ENCODE data around the gene LOXL3. TPM values are rescaled to one million over a fixed set of nuclear protein-coding genes. Genes with fewer than 3 reads are reported as not detected.

The LOXL3 gene
- total RNA-seq, 2 donors from 2014 or later: 3.2 to 3.9 TPM

GRCh38 chr2:74501335-74502071 is 52.2 kb downstream of the LOXL3 start:
- TF ChIP-seq, protein P1, sequence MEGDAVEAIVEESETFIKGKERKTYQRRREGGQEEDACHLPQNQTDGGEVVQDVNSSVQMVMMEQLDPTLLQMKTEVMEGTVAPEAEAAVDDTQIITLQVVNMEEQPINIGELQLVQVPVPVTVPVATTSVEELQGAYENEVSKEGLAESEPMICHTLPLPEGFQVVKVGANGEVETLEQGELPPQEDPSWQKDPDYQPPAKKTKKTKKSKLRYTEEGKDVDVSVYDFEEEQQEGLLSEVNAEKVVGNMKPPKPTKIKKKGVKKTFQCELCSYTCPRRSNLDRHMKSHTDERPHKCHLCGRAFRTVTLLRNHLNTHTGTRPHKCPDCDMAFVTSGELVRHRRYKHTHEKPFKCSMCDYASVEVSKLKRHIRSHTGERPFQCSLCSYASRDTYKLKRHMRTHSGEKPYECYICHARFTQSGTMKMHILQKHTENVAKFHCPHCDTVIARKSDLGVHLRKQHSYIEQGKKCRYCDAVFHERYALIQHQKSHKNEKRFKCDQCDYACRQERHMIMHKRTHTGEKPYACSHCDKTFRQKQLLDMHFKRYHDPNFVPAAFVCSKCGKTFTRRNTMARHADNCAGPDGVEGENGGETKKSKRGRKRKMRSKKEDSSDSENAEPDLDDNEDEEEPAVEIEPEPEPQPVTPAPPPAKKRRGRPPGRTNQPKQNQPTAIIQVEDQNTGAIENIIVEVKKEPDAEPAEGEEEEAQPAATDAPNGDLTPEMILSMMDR (IDR thresholded peaks at IDR 0.05): no peak
- peaks cover 14% of the 10 kb centered on the region for H3K36me3 ChIP-seq
- H3K27ac ChIP-seq: no peak overlapping the region
- H3K4me1 ChIP-seq: peaks cover 0 to 77% of the 10 kb centered on the region in 2 donors
- DNase-seq (ENCODE audit: low spot score): no peak
- peaks cover 18 to 21% of the 10 kb centered on the region in 2 donors for H3K27me3 ChIP-seq
- no peaks in the 10 kb centered on the region for H3K9me3 ChIP-seq
- peak overlapping the region in 1 of 2 donors; percentile 62 for H3K4me3 ChIP-seq

DNA sequence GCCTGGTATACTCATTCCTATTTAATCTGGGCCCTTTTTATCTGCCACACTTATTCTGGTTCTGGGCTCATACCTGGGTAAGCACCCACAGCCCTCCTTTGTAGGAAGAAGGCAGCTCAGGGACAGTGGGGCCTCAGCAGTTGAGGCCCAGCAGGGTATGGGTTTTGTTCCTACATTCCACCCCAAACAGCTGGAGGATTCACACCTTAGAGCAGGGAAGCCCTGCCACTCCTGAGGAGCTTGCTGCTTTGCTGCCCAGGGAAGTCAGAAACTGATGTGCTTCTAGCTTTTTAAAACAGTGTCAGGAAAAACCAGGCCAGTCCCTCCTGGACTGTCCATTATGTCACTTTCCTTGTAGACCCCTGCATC is 53.2 kb downstream of the LOXL3 start:
- Histone ChIP-seq H3K4me1 (peaks cover 0 to 67% of the 10 kb centered on the region in 2 donors), H3K27ac (no peak overlapping the region), H3K27me3 (peaks cover 18 to 21% of the 10 kb centered on the region in 2 donors), H3K9me3 (no peaks in the 10 kb centered on the region), H3K4me3 (no peak overlapping the region), H3K36me3 (peaks cover 9% of the 10 kb centered on the region)
- TF ChIP-seq, protein P1 (IDR thresholded peaks at IDR 0.05): no peak
- no peak for DNase-seq (ENCODE audit: low spot score)

DNA sequence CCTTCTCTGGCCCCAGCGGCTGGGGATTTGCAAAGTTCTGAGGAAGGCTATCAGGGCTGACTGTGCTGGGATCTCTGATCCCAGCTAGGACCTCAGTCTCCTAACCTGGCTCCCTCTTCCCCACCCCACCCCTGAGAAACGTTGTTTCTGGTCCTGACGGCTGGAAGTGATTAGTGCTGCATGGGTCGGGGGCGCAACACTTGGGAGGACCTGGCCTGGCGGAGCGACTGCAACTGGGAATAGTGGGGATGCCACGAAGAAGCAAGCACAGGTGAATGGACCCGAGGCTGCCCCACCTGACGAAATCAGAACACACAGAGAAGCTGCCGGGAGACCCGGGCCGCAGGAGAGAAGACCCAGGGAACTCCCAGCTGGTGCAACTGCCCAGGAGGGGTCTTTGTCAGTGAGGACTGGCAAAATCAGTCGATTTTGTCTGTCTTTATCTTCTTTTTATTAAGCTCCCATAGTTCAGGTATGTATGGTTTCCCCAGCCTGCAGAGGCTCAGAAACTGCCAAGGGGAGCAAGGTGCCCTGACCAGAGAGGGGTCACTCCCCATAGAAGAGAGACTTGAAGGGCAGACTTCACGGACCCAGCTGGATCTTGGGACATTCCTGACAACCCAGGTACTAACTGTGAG is 53.7 kb downstream of the LOXL3 start:
- Histone ChIP-seq H3K4me3 (peak overlapping the region in 1 of 2 donors; percentile 51), H3K36me3 (peaks cover 4% of the 10 kb centered on the region), H3K4me1 (peaks cover 0 to 62% of the 10 kb centered on the region in 2 donors), H3K27me3 (peaks cover 18 to 21% of the 10 kb centered on the region in 2 donors), H3K9me3 (no peaks in the 10 kb centered on the region), H3K27ac (no peak overlapping the region)
- TF ChIP-seq, protein P1 (IDR thresholded peaks at IDR 0.05): no peak
- DNase-seq (ENCODE audit: low spot score): no peak

DNA sequence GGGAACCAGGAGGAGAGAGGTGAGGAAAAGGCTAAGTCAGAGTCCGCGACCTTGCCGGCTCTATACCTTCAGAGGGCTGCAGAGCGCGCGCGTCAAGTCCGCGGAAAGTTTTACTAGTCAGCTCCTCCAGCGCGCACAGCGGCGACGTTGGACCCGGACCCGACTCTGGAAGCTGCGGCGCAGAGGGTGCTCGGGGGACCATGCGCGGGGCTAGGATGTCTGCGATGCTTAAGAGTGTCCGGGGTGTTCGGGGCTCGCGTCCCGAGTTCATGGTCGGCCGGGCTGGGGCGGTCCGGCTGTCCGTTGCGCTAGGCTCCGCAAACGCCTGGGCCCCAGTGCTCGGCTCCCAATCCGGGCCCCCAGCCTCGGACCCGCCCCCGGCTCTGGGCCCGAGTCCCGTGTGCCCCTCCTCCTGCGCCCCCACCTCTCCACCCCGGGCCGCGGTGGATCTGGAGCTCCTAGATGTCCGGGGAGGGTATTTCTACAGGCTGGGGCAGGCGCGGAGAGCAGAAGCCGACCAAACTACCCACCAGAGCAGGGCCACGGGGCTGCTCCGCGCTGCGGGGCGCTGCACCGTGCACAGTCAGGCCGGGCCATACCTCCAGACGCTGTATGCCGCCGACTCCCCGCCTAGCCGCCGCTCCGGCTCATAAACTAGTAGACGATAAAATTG is 54.3 kb downstream of the LOXL3 start, which contains the start of gene LBX2:
Gene LBX2, minus strand, starts transcription at position 337 of the 673 bp plus-strand sequence. Its CDS starts 66 bp downstream, at position 271.
- TF ChIP-seq, protein P1 (IDR thresholded peaks at IDR 0.05): no peak
- no peak for DNase-seq (ENCODE audit: low spot score)
- peaks cover 0 to 56% of the 10 kb centered on the region in 2 donors for H3K4me1 ChIP-seq
- no peak within 1 kb of the TSS for H3K27ac ChIP-seq
- H3K27me3 ChIP-seq: peaks cover 18 to 21% of the 10 kb centered on the region in 2 donors
- H3K9me3 ChIP-seq: no peaks in the 10 kb centered on the region
- H3K4me3 ChIP-seq: peak within 1 kb of the TSS; percentile 6 to 51
- H3K36me3 ChIP-seq: no peaks in the 10 kb centered on the region

DNA sequence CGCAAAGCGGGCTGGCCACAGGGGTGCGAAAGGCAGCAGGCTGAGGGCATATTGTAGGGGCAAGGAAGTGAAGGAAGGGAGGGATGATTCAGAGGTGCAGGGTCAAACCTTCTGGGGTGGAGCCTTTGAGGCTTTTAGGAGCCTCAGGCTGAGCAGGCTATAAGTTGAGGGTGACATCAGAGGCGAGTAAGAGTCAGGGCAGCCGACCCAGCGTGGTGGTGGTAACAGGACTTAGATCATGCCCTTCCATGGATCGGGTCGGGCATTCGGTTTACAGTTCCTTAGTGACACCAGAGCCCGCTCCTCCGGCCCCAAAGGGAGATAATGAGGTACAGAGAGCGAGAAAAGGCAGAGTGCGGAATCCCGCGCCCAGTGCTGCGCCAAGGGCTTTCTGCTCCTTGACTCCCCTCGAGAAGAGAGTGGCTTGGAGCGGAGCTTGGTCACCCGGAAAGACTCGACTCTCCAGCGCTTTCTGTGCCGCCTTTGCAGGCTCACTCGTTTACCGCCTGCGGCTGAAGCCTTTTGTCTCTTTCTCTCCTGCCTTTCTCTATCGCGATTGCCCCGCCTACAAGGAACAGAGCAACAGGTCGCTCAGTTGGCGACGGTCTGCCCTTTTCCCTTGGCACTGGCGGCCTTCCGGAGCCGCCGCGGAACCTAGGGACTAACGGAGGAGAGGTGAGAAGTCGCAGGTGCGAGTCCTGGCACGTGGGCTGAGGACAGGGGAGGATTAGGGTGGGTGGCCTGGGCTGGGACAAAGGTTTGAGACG is 55.1 kb downstream of the LOXL3 start:
- Histone ChIP-seq H3K4me3 (peak overlapping the region; percentile 6 to 51), H3K9me3 (no peaks in the 10 kb centered on the region), H3K27me3 (peaks cover 18 to 21% of the 10 kb centered on the region in 2 donors), H3K27ac (no peak overlapping the region), H3K4me1 (peaks cover 0 to 48% of the 10 kb centered on the region in 2 donors), H3K36me3 (peaks cover 1% of the 10 kb centered on the region)
- no peak for DNase-seq (ENCODE audit: low spot score)
- TF ChIP-seq, protein P1 (IDR thresholded peaks at IDR 0.05): no peak
